Esophagus muscularis mucosa (tissue), 3 donors: ENCODE results near the gene LTBP2.

Experiments used
- CTCF ChIP-seq, 3 experiments: fragments of 200-600 bp in 2 of 3; fragments of 450-650 bp in 1 of 3; sonication (generic) in 2 of 3; IDR thresholded peaks; one replicate each; pipeline ENCODE4 v1.5.1; 2017 to 2019; ENCODE audit warnings: antibody characterized with exemption in 3 of 3, mild to moderate bottlenecking in 2 of 3, moderate library complexity in 1 of 3
- EP300 ChIP-seq: sonication (generic); formaldehyde crosslinking; IDR thresholded peaks from one replicate; pipeline ENCODE4 v1.6.1; 2017; ENCODE audit warnings: antibody characterized with exemption

DNA sequence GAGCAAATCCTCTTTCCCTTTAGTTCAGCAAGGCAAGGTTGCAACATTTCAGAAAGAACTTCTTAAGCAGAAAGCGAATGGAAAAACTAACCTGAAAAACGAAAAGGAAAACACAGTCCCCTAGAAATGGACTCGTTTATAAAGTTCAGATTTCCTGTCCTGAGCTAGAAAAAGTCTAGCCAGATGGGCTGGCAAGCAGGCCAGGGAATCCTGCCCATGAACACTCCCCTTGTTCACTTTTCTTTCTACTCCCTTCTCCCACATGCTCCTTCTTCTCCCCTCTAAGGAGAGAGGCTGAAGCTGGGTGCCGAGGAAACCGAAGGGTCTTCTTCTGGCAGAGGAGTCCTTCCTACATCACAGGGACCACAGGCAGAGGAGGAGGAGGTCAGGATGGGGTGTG lies 27.1 kb downstream of the LTBP2 start:
- TF ChIP-seq CTCF (IDR thresholded peaks at IDR 0.05) = no peak
- TF ChIP-seq EP300 = no peak
